PC-3 (cell line): ENCODE results near the gene SCUBE1. TPM values are rescaled to one million over a fixed set of nuclear protein-coding genes. Genes with fewer than 3 reads are reported as not detected.

ENCODE experiments used
- ATAC-seq: fragments of 200-7000 bp; cut with Tn5 transposase; 2 replicates; pipeline ENCODE4 v1.9.1; 2020; ENCODE audit warnings: mild to moderate bottlenecking, moderate library complexity
- BruUV-seq: library from RNA; stranded (reverse); fragments of 400-500 nt; replicated peaks from 2 replicates; lab custom pipeline; 2021; lab: Mats Ljungman, UMichigan
- CTCF ChIA-PET: fragments of 300-600 bp; sonication (Branson Sonifier 250); formaldehyde crosslinking; loops from one replicate; lab custom pipeline; 2022; ENCODE audit warnings: antibody characterized with exemption; lab: Charles Lee
- POLR2A ChIA-PET: fragments of 300-600 bp; sonication (Branson Sonifier 250); formaldehyde crosslinking; loops from one replicate; lab custom pipeline; 2022; ENCODE audit warnings: antibody characterized with exemption; ENCODE audit not compliant: unreplicated experiment; lab: Charles Lee
- DNase-seq: peaks from one replicate; pipeline ENCODE4 v3.0.0-alpha.2; 2015
- H2AFZ ChIP-seq: fragments of 300-600 bp; sonication (generic); 2 replicates; pipeline ENCODE4 v1.6.0; 2016; ENCODE audit warnings: antibody characterized with exemption, low read length
- H3F3A ChIP-seq: fragments of 300-600 bp; sonication (generic); one replicate; pipeline ENCODE4 v1.6.0; 2017; ENCODE audit warnings: antibody characterized with exemption, low read length, control low read depth, mild to moderate bottlenecking; ENCODE audit not compliant: unreplicated experiment
- H3K27ac ChIP-seq: fragments of 300-600 bp; sonication (generic); 2 replicates; pipeline ENCODE4 v1.5.1; 2016; ENCODE audit warnings: mild to moderate bottlenecking, low read length
- H3K27me3 ChIP-seq: fragments of 300-600 bp; sonication (generic); 2 replicates; pipeline ENCODE4 v1.6.1; 2016; ENCODE audit warnings: low read length, mixed read lengths
- H3K36me3 ChIP-seq: fragments of 300-600 bp; sonication (generic); 2 replicates; pipeline ENCODE4 v1.6.1; 2016; ENCODE audit warnings: low read depth, mixed run types, low read length, mixed read lengths
- H3K4me1 ChIP-seq: fragments of 300-600 bp; sonication (generic); 2 replicates; pipeline ENCODE4 v1.5.1; 2016; ENCODE audit warnings: low read length; ENCODE audit not compliant: insufficient read depth
- H3K4me2 ChIP-seq: fragments of 300-600 bp; sonication (generic); 2 replicates; pipeline ENCODE4 v1.6.0; 2016; ENCODE audit warnings: low read length
- H3K4me3 ChIP-seq: fragments of 300-600 bp; sonication (generic); 2 replicates; pipeline ENCODE4 v1.5.1; 2016; ENCODE audit warnings: mild to moderate bottlenecking, low read length, mixed read lengths
- H3K79me2 ChIP-seq: fragments of 300-600 bp; sonication (generic); 2 replicates; pipeline ENCODE4 v1.6.1; 2017; ENCODE audit warnings: low read length, mixed read lengths
- H3K9ac ChIP-seq: fragments of 300-600 bp; sonication (generic); 2 replicates; pipeline ENCODE4 v1.6.0; 2016; ENCODE audit warnings: mild to moderate bottlenecking, low read length
- H3K9me2 ChIP-seq: fragments of 300-600 bp; sonication (generic); replicated peaks from 2 replicates; pipeline ENCODE4 v1.6.1; 2016; ENCODE audit warnings: mixed run types, low read length, mixed read lengths
- H3K9me3 ChIP-seq: fragments of 300-600 bp; sonication (generic); 2 replicates; pipeline ENCODE4 v1.6.1; 2016; ENCODE audit warnings: low read length, mixed read lengths
- H4K20me1 ChIP-seq: fragments of 300-600 bp; sonication (generic); 2 replicates; pipeline ENCODE4 v1.6.1; 2016; ENCODE audit warnings: low read length, mixed read lengths
- EZH2 ChIP-seq: fragments of 300-600 bp; sonication (generic); IDR thresholded peaks from one replicate; pipeline ENCODE4 v1.6.1; 2017; ENCODE audit warnings: antibody characterized with exemption, mild to moderate bottlenecking, low read length; ENCODE audit not compliant: unreplicated experiment
- EZH2phosphoT487 ChIP-seq: fragments of 300-600 bp; sonication (generic); IDR thresholded peaks from 2 replicates; pipeline ENCODE4 v1.6.1; 2018; ENCODE audit warnings: mild to moderate bottlenecking, antibody characterized with exemption, low read length, borderline replicate concordance
- intact Hi-C: fragments of 100-400 bp; cut with micrococcal nuclease; formaldehyde crosslinking; loops from 2 replicates; pipeline ENCODE4 v1.9.0; 2023
- total RNA-seq: library from RNA; depleted of rRNA; stranded (reverse); fragments of >200 nt; gene quantifications from 2 replicates; pipeline ENCODE4 v1.2.3, GENCODE V29; 2014
- TF ChIP-seq, protein P1 (sequence below): fragments of 300-600 bp; sonication (generic); conservative IDR thresholded peaks from 2 replicates; pipeline ENCODE4 v1.5.1; 2017; ENCODE audit warnings: antibody characterized with exemption, low read depth, mild to moderate bottlenecking, low read length

Gene SCUBE1
- total RNA-seq, 1 experiment from 2014 or later = not detected

- ATAC-seq = no peak
- Histone ChIP-seq H4K20me1 (no peaks in the 10 kb centered on the region), H3K9me3 (no peaks in the 10 kb centered on the region), H3K79me2 (no peaks in the 10 kb centered on the region), H3K36me3 (no peaks in the 10 kb centered on the region), H3K4me3 (no peak overlapping the region), H3K4me1 (no peaks in the 10 kb centered on the region), H3F3A (no peaks in the 10 kb centered on the region), H2AFZ (no peak overlapping the region), H3K4me2 (no peak overlapping the region), H3K27me3 (no peaks in the 10 kb centered on the region), H3K9ac (no peak overlapping the region), H3K27ac (no peak overlapping the region), H3K9me2 (no peaks in the 10 kb centered on the region)
- CTCF ChIA-PET = no interaction called here
- TF ChIP-seq EZH2phosphoT487 (no peak), EZH2 (no peak)
- TF ChIP-seq, protein P1, sequence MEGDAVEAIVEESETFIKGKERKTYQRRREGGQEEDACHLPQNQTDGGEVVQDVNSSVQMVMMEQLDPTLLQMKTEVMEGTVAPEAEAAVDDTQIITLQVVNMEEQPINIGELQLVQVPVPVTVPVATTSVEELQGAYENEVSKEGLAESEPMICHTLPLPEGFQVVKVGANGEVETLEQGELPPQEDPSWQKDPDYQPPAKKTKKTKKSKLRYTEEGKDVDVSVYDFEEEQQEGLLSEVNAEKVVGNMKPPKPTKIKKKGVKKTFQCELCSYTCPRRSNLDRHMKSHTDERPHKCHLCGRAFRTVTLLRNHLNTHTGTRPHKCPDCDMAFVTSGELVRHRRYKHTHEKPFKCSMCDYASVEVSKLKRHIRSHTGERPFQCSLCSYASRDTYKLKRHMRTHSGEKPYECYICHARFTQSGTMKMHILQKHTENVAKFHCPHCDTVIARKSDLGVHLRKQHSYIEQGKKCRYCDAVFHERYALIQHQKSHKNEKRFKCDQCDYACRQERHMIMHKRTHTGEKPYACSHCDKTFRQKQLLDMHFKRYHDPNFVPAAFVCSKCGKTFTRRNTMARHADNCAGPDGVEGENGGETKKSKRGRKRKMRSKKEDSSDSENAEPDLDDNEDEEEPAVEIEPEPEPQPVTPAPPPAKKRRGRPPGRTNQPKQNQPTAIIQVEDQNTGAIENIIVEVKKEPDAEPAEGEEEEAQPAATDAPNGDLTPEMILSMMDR = no peak
- POLR2A ChIA-PET = no interaction called here
- BruUV-seq = no TSS peak
- intact Hi-C loops = no loop called here
- DNase-seq = no peak
These were observed 107.4 kb downstream of the SCUBE1 start for GRCh38 chr22:43235445-43236409.

- no peaks in the 10 kb centered on the region for H3K27me3 ChIP-seq
- ChIA-PET POLR2A (no interaction called here), CTCF (no interaction called here)
- H2AFZ ChIP-seq = no peak overlapping the region
- no peaks in the 10 kb centered on the region for H3F3A ChIP-seq
- H3K27ac ChIP-seq = no peak overlapping the region
- TF ChIP-seq EZH2phosphoT487 = no peak
- TF ChIP-seq, protein P1 = no peak
- no peak for TF ChIP-seq EZH2
- no peak overlapping the region for H3K4me2 ChIP-seq
- no peaks in the 10 kb centered on the region for H3K4me1 ChIP-seq
- H4K20me1 ChIP-seq = no peaks in the 10 kb centered on the region
- ATAC-seq (no peak), DNase-seq (no peak)
- H3K4me3 ChIP-seq = no peak overlapping the region
- H3K9me3 ChIP-seq = no peaks in the 10 kb centered on the region
- H3K36me3 ChIP-seq = no peaks in the 10 kb centered on the region
- H3K9ac ChIP-seq = no peak overlapping the region
- H3K9me2 ChIP-seq = no peaks in the 10 kb centered on the region
- no peaks in the 10 kb centered on the region for H3K79me2 ChIP-seq
- intact Hi-C loops = no loop called here
- BruUV-seq = no TSS peak
These were observed 108.7 kb downstream of the SCUBE1 start for GRCh38 chr22:43234264-43234988.
